GM13977 (cell line): ENCODE results near the gene CASK.

Experiments
- DNase-seq: peaks from one replicate; pipeline ENCODE4 v3.0.0; 2012; ENCODE audit warnings: low spot score
- in situ Hi-C: fragments of 300-500 bp; cut with MboI; formaldehyde crosslinking; loops from one replicate; pipeline ENCODE4 v1.12.0; 2022; ENCODE audit warnings: low sequenced_read_pairs, low pct_unique_long_range_greater_than_20kb, mixed read lengths, inconsistent platforms; ENCODE audit not compliant: unreplicated experiment
- TF ChIP-seq, protein P1 (sequence below): IDR thresholded peaks from 2 replicates; pipeline ENCODE4 v1.5.1; 2012; ENCODE audit warnings: mild to moderate bottlenecking, control low read depth; ENCODE audit not compliant: insufficient read depth; ENCODE audit errors: extremely low read depth, missing control alignments

CASK gene

DNA sequence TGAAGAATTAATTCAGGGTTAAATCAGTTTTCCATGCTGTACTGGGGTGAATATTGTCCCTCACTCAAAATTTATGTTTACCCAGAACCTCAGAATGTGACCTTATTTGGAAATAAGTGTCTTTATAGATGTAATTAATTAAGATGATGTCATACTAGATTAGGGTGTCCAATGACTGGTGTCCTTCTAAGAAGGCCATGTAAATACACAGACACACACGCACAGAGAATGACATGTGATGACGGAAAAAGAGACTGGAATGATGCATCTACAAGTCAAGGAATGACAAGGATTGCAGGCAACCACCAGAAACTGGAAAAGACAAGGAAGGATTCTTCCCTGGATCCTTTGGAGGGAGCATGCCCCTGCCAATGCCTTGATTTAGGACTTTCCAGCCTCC is 319.2 kb downstream of the CASK start:
- TF ChIP-seq, protein P1, sequence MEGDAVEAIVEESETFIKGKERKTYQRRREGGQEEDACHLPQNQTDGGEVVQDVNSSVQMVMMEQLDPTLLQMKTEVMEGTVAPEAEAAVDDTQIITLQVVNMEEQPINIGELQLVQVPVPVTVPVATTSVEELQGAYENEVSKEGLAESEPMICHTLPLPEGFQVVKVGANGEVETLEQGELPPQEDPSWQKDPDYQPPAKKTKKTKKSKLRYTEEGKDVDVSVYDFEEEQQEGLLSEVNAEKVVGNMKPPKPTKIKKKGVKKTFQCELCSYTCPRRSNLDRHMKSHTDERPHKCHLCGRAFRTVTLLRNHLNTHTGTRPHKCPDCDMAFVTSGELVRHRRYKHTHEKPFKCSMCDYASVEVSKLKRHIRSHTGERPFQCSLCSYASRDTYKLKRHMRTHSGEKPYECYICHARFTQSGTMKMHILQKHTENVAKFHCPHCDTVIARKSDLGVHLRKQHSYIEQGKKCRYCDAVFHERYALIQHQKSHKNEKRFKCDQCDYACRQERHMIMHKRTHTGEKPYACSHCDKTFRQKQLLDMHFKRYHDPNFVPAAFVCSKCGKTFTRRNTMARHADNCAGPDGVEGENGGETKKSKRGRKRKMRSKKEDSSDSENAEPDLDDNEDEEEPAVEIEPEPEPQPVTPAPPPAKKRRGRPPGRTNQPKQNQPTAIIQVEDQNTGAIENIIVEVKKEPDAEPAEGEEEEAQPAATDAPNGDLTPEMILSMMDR, result no peak
- in situ Hi-C loops, result no loop called here
- DNase-seq, result no peak

DNA sequence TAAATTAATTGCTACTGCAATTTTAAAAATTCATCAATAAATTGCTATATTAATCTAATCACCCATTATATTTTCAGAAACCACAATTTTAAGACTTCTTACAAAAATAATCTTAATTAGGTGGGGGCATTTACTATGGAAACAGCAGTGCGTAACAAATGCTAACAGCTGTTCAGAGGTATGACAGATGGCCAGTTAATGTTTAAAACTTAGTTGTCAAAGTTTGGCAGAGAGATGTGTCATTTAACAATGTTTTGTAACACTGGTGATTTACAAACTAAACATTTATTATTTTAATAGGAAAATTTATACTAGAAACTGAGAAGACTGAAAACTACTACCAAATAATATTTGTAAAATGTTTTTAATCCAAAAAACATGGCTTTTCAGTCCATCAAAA is 319.8 kb downstream of the CASK start:
- DNase-seq, result no peak
- in situ Hi-C loops, result no loop called here
- TF ChIP-seq, protein P1, result no peak

DNA sequence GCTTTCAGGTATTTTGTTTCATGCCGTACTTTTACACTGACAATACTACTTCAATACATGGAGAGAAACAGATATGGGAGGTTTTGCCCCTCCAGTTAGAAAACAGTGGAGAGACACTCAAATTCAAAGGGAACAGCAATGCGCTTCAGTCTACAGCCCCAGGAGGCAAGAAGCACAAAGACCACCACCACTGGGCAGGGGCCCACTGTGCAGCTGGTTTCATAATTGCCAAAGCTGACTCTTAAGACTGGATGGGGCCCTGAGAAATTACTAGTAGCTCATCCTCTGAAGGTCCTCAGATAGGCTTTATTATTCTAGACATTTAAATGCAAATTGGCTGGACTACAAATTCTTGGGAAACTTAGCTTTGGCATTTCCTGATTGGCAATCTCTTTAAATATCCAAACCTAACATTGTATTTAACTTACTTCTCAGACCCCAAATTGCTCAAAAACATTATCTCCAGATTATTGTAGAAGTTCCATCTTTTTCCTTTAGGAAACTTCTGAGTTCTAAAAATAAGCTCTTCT is 320.5 kb downstream of the CASK start:
- no peak for DNase-seq
- TF ChIP-seq, protein P1, result no peak
- in situ Hi-C loops, result no loop called here

DNA sequence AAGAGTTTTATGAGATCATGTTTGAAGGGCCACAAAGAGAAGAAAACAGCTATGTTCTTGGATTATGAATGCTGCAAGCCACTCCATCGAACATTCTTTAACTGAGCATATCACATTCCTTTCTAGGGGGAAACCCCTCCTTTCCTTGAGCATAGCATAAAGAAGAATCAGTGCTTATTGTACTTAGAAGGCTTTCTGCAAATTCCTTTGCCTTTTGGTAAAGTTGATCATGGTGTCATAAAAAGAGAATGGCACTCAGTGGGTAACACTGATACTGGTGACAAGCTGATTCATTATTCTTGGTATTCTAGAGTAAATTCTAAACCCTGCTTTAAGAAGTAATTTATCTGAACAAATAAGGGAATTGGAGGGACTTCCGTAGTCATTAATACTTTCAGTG is 323.1 kb downstream of the CASK start:
- DNase-seq, result no peak
- in situ Hi-C loops, result no loop called here

DNA sequence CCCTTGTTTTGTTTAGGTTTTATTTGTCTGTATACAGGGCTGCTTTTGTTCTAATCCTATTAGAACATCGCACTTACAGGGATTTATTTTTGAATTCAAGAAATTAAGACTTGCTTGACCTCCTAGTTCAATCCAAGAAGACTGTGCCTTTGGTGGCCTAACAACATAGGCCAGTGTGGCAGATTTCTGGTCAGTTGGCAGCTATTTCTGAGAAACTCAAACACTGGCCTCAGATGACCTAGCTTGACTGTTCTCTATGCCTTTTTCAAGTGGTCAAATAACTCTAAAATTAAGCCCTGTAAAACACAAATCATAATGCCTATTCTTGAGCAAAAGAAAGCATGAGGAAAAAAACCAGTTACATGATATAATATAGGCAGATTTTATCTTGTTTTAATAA is 323.8 kb downstream of the CASK start:
- DNase-seq, result no peak
- in situ Hi-C loops, result no loop called here
- TF ChIP-seq, protein P1, result no peak

More for the DNA sequence above, 323.1 kb downstream of the CASK start:
- TF ChIP-seq, protein P1, result no peak

DNA sequence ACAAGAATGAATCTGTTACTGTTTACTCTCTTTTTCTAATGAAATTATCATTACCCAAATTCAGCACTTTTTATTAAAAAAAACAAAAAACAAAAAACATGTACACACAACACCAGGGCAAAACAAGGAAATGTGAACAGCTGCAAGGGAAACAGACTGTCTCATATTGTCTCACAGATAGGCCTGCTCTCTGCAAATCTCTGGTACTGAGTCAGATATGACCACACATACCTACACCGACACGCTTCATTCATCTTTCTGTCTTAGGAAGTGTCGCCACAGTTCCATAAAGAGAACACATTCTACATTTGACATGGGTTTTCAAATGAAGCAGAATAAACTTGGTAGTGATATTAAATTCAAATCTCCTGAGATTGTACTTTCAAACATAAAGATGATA is 326.8 kb downstream of the CASK start:
- in situ Hi-C loops, result no loop called here

More for the DNA sequence above, 326.8 kb downstream of the CASK start:
- no peak for DNase-seq
- TF ChIP-seq, protein P1, result no peak
